C4-2B (cell line): ENCODE data around the gene METTL22.

Source experiments
- CTCF ChIP-seq: fragments of 450-650 bp; conservative IDR thresholded peaks from 2 replicates; pipeline ENCODE4 v1.5.1; 2017; ENCODE audit warnings: mild to moderate bottlenecking
- ZFX ChIP-seq: fragments of 450-650 bp; IDR thresholded peaks from 2 replicates; pipeline ENCODE4 v1.6.1; 2017

- TF ChIP-seq CTCF (no peak), ZFX (no peak)
Observed at GRCh38 chr16:8627456-8627855, 6.0 kb downstream of the METTL22 start.
